Measurements from ENCODE around the gene PNMA1.
A peak's percentile ranks its signal among the peaks of the same experiment; 100 is the strongest.

PNMA1 gene

DNA sequence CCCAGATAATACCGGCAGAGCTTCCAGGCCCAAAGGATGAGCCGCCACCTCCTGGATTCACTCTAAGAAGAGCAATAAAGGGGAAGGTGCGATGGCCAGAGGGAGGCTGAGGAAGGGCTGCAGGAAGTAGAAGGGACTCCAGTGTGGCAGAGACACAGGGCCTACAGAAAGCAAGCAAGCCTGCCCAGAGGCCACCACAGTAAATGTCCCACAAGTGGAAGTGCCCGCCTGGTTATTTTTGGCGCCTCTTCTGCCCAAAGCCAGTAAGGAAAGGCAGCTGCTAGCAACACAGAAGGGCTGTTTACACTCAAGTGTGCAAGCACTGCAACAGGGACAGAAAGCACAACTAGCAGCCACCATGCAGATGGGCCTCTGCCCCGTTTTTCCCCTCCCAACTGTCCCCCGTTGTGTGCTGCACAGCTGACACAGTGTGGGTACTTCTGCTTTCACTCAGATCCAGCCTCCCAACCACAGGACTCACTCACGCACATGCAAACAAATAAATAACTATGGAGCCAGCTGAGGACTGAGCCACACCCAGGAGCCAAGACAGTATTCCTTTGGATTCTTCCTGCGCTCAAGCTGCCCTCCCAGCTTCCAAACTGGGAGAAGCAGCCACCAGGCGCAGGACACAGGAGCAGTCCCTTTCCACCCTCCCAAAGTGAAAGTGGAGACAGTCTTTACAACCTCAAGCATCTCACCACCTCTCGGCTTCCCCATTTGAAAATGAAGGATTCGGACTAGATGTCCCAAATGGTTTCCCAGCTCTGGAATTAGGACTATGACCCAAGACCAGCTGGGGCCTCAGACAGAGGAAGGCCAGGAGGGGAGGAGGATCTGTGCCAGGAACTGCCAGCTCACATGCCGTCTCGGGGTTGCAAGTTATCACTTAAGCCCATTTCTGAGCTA lies 40.0 kb upstream of the PNMA1 start:
- peaks cover 87% of the 10 kb centered on the region for H3K4me1 ChIP-seq (ENCODE audit: insufficient read depth, poor library complexity, severe bottlenecking)
- DNase-seq (ENCODE audit: low spot score) (no peak), ATAC-seq (ENCODE audit: low read depth) (peak; percentile 1; the same call in 1 of the 3 replicates)
- H3K36me3 ChIP-seq (ENCODE audit: low read depth) = peaks cover 14% of the 10 kb centered on the region
- H3K27ac ChIP-seq (ENCODE audit: poor library complexity, severe bottlenecking) = peak overlapping the region; percentile 99
- TF ChIP-seq, protein P1, sequence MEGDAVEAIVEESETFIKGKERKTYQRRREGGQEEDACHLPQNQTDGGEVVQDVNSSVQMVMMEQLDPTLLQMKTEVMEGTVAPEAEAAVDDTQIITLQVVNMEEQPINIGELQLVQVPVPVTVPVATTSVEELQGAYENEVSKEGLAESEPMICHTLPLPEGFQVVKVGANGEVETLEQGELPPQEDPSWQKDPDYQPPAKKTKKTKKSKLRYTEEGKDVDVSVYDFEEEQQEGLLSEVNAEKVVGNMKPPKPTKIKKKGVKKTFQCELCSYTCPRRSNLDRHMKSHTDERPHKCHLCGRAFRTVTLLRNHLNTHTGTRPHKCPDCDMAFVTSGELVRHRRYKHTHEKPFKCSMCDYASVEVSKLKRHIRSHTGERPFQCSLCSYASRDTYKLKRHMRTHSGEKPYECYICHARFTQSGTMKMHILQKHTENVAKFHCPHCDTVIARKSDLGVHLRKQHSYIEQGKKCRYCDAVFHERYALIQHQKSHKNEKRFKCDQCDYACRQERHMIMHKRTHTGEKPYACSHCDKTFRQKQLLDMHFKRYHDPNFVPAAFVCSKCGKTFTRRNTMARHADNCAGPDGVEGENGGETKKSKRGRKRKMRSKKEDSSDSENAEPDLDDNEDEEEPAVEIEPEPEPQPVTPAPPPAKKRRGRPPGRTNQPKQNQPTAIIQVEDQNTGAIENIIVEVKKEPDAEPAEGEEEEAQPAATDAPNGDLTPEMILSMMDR (IDR thresholded peaks at IDR 0.05; ENCODE audit: poor library complexity, severe bottlenecking) = no peak
- no peak overlapping the region for H3K4me3 ChIP-seq (ENCODE audit: severe bottlenecking)
- no peaks in the 10 kb centered on the region for H3K27me3 ChIP-seq (ENCODE audit: insufficient read depth, poor library complexity, severe bottlenecking)
- no peaks in the 10 kb centered on the region for H3K9me3 ChIP-seq (ENCODE audit: severe bottlenecking)

DNA sequence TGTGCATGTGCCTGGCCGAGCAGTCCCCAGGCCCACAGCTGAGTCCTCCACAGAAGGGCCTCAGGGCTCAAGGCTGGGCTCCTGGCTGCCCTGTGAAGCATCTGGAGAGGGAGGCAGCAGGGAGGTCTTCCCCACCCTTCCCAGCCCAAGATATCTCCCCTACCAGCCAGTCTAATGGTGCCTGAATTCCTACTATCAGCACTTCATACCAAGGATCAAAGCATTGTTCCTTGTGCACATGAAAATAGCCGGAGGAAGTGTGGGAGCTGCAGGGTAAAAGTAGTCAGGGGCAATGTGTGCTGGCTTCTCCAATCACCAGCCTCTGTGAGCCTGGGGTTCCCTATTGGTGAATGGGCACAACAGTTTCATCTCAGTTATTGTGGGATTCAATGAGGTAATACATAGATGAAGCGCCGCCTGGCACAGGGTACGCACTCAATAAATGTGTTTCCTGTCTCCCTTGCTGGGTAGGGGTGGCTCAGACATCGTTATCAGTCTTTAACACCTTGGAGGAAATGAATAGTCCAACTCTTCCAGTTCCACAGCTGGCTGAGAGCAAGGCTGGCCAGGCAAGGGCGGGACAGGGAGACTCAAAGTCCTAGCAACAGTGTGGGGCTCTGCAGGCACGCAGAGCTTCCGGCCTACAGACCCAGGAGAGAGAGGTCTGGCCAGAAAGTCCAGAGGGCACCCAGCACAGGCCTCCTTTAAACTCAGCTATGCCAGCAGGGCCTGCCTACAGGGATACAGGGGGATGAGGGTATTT lies 39.1 kb upstream of the PNMA1 start:
- peaks cover 17% of the 10 kb centered on the region for H3K36me3 ChIP-seq (ENCODE audit: low read depth)
- no peaks in the 10 kb centered on the region for H3K9me3 ChIP-seq (ENCODE audit: severe bottlenecking)
- no peak overlapping the region for H3K4me3 ChIP-seq (ENCODE audit: severe bottlenecking)
- TF ChIP-seq, protein P1 (IDR thresholded peaks at IDR 0.05; ENCODE audit: poor library complexity, severe bottlenecking) = no peak
- H3K27ac ChIP-seq (ENCODE audit: poor library complexity, severe bottlenecking) = peak overlapping the region; percentile 99
- H3K4me1 ChIP-seq (ENCODE audit: insufficient read depth, poor library complexity, severe bottlenecking) = peaks cover 95% of the 10 kb centered on the region
- ATAC-seq (ENCODE audit: low read depth) (peak; percentile 6), DNase-seq (ENCODE audit: low spot score) (no peak)
- no peaks in the 10 kb centered on the region for H3K27me3 ChIP-seq (ENCODE audit: insufficient read depth, poor library complexity, severe bottlenecking)

DNA sequence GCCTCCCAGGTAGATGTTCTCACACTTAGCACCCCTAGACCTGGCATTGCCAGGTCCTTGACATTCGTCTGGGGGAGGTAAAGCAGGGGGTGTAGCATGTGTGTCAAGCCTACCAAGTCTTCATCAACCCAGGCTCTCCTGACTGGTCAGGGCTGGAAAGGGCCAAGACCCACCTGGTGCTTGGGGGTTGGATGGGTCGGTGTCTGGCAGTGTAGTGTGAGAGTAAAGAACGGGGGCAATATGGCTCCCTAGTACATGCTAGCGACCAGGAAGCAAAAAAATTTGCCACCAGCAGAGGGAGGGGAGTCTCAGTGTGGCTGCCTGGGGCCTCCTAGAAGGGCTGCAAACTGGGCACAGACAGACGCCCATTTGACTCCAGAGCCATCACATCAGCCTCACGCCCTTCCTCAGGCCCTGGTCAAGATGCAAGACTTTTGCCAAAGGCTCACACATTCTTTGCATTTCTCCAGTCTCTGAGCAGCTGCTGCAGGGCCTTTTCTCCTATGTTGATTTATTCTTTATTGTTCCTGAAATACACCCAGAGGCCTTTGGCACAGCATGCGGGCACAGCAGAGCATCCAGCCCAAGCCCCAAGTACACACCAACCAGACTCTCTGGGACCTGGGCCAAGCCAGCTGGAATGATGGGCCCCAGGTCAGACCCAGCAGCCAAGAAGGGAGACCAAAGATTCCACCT lies 38.3 kb upstream of the PNMA1 start:
- DNase-seq (ENCODE audit: low spot score) = peak; percentile 83
- no peaks in the 10 kb centered on the region for H3K9me3 ChIP-seq (ENCODE audit: severe bottlenecking)
- ATAC-seq (ENCODE audit: low read depth) = peak; percentile 36
- H3K27ac ChIP-seq (ENCODE audit: poor library complexity, severe bottlenecking) = peak overlapping the region; percentile 99
- TF ChIP-seq, protein P1 (IDR thresholded peaks at IDR 0.05; ENCODE audit: poor library complexity, severe bottlenecking) = peak; percentile 15
- H3K27me3 ChIP-seq (ENCODE audit: insufficient read depth, poor library complexity, severe bottlenecking) = no peaks in the 10 kb centered on the region
- H3K36me3 ChIP-seq (ENCODE audit: low read depth) = peaks cover 20% of the 10 kb centered on the region
- no peak overlapping the region for H3K4me3 ChIP-seq (ENCODE audit: severe bottlenecking)
- H3K4me1 ChIP-seq (ENCODE audit: insufficient read depth, poor library complexity, severe bottlenecking) = peaks cover 95% of the 10 kb centered on the region

DNA sequence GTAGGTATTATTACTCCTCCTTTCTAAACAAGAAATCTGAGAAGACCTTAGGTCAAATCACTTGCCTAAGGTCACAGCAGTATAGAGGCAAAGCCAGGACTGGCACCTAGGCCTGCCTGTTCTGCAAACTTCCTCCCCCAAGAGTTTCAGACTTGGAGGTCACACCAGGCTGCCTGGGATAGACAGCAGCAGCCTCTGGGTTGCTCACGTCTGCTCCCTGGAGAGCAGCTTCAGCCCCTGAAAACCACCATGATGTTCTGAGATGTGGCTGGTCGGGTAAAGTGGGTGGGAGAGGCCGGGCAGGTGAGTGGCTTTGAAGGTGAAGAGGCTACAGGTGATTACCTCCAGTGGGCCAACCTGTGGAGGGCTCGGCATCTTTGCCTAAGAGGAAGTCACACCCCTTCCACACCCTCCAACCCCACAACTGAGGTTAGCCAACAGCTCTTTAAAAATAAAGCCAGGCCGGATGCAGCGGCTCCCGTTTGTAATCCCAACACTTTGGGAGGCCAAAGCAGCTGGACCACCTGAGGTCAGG lies 37.0 kb upstream of the PNMA1 start:
- H3K4me1 ChIP-seq (ENCODE audit: insufficient read depth, poor library complexity, severe bottlenecking) = peaks cover 95% of the 10 kb centered on the region
- DNase-seq (ENCODE audit: low spot score) = no peak
- no peak for ATAC-seq (ENCODE audit: low read depth)
- no peaks in the 10 kb centered on the region for H3K9me3 ChIP-seq (ENCODE audit: severe bottlenecking)
- no peaks in the 10 kb centered on the region for H3K27me3 ChIP-seq (ENCODE audit: insufficient read depth, poor library complexity, severe bottlenecking)
- H3K27ac ChIP-seq (ENCODE audit: poor library complexity, severe bottlenecking) = peak overlapping the region; percentile 99
- TF ChIP-seq, protein P1 (IDR thresholded peaks at IDR 0.05; ENCODE audit: poor library complexity, severe bottlenecking) = no peak
- H3K4me3 ChIP-seq (ENCODE audit: severe bottlenecking) = no peak overlapping the region
- H3K36me3 ChIP-seq (ENCODE audit: low read depth) = peaks cover 24% of the 10 kb centered on the region
